Kasumi-1 (cell line): Measurements from ENCODE around the gene MEGF10.
"Not testable (repeated sequence)": the region's sequence is repeated elsewhere in the genome, so short reads cannot be mapped to it uniquely, and the experiment has no call there.

Source experiments
- DNase-seq, 2 experiments: peaks; one replicate each; lab custom pipeline; 2025; lab: John Stamatoyannopoulos, UW

The MEGF10 gene

GRCh38 chr5:127290019-127290945 is at the start of gene MEGF10:
Gene MEGF10, plus strand, starts transcription at chr5:127290796. Its CDS starts 40,513 bp downstream, at chr5:127331309.
- no peak for DNase-seq

GRCh38 chr5:127243011-127243410 is 47.6 kb upstream of the MEGF10 start:
- no peak for DNase-seq

- DNase-seq = no peak
Measured at GRCh38 chr5:127254729-127255284, 35.8 kb upstream of the MEGF10 start.

GRCh38 chr5:127256886-127257597 is 33.6 kb upstream of the MEGF10 start:
- DNase-seq = no peak

- DNase-seq = no peak
Measured at GRCh38 chr5:127260686-127261085, 29.9 kb upstream of the MEGF10 start.

- not testable (repeated sequence) for DNase-seq
Measured at GRCh38 chr5:127265473-127265872, 25.1 kb upstream of the MEGF10 start.

GRCh38 chr5:127268342-127268741 is 22.3 kb upstream of the MEGF10 start:
- not testable (repeated sequence) for DNase-seq

- DNase-seq = not testable (repeated sequence)
Measured at GRCh38 chr5:127270713-127271112, 19.9 kb upstream of the MEGF10 start.

GRCh38 chr5:127275641-127276193 is 14.9 kb upstream of the MEGF10 start:
- no peak for DNase-seq

- DNase-seq = no peak
Measured at GRCh38 chr5:127280491-127281220, 9.9 kb upstream of the MEGF10 start.

- no peak for DNase-seq
Measured at GRCh38 chr5:127281609-127282008, 9.0 kb upstream of the MEGF10 start.

- DNase-seq = no peak
Measured at GRCh38 chr5:127288676-127289075, 1.9 kb upstream of the MEGF10 start.

GRCh38 chr5:127290946-127291693 is 524 bp downstream of the MEGF10 start:
- DNase-seq = no peak

GRCh38 chr5:127292030-127292735 is 1.6 kb downstream of the MEGF10 start:
- DNase-seq = no peak

- no peak for DNase-seq
Measured at GRCh38 chr5:127293373-127293772, 2.8 kb downstream of the MEGF10 start.

- DNase-seq = no peak
Measured at GRCh38 chr5:127294829-127295228, 4.2 kb downstream of the MEGF10 start.

- DNase-seq = no peak
Measured at GRCh38 chr5:127295454-127295853, 4.9 kb downstream of the MEGF10 start.

- DNase-seq = no peak
Measured at GRCh38 chr5:127296321-127296720, 5.7 kb downstream of the MEGF10 start.

- DNase-seq = not testable (repeated sequence)
Measured at GRCh38 chr5:127296894-127297293, 6.3 kb downstream of the MEGF10 start.

- no peak for DNase-seq
Measured at GRCh38 chr5:127297348-127298035, 6.9 kb downstream of the MEGF10 start.
